ENCODE data around the gene PNMA8B. TPM values are rescaled to one million over a fixed set of nuclear protein-coding genes. Genes with fewer than 3 reads are reported as not detected.

The PNMA8B gene
- total RNA-seq, 5 donors from 2014 or later (not counting 1 experiment from before 2014, with no cell fraction given) = 0.20 to 1.1 (median 0.44) TPM

DNA sequence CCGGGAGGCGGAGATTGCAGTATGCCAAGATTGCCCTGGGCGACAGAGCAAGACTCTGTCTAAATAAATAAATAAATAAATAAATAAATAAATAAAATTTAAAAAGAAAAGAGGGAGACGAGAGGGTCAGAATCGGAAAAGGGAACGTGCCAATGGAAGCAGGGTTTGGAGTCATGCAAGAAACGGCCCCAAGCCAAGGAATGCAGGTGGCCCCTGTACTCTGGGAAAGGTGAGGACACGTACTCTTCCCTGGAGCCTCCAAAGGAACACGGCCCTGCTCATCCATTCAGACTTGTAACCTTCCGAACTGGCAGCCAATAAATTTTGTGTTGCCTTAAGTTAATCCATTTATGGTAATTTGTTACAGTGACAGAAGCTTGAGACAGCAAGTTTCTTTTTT is 47.1 kb downstream of the PNMA8B start:
- ChIA-PET POLR2A (no interaction called here), CTCF (interaction anchor here in 1 of 2 donors (0.6 to 1.0 kb wide), 3 partner anchors 12 to 294 kb away, joined by 3 to 4 read pairs (median 4); no protein-coding TSS in a partner anchor)
- WGBS (ENCODE audit: insufficient coverage) = 80% methylated on average over 5 of the region's 10 CpGs
- DNase-seq = no peak
- no peaks in the 10 kb centered on the region for H3K36me3 ChIP-seq (ENCODE audit: control insufficient read depth in 2 of 2, extremely low read depth in 1 of 2, insufficient read depth in 1 of 2, low read length in 1 of 2)
- Mint-ChIP-seq H3K4me1 (no peaks in the 10 kb centered on the region), H3K4me3 (no peak overlapping the region), H3K27ac (no peak overlapping the region), H3K9me3 (peaks cover 7 to 8% (median 8%) of the 10 kb centered on the region in 3 donors), H3K36me3 (peaks cover 3% of the 10 kb centered on the region), H3K27me3 (peaks cover 11 to 24% of the 10 kb centered on the region in 2 donors)
- no peak overlapping the region for H3K4me3 ChIP-seq (ENCODE audit: control insufficient read depth in 1 of 2, extremely low read depth in 1 of 2, low read length in 1 of 2)
- no peak for ATAC-seq (replicated peaks in 1 of 4)
- peaks cover 0 to 15% of the 10 kb centered on the region in 2 experiments for H3K27me3 ChIP-seq (replicated peaks in 1 of 2; ENCODE audit: control insufficient read depth in 2 of 2, extremely low read depth in 1 of 2, insufficient read depth in 2 of 2, low read length in 1 of 2)
- no peaks in the 10 kb centered on the region for H3K4me1 ChIP-seq (ENCODE audit: control insufficient read depth in 1 of 2, extremely low read depth in 1 of 2, insufficient read depth in 2 of 2, low read length in 2 of 2)
- no peaks in the 10 kb centered on the region for H3K9me3 ChIP-seq
- no peak overlapping the region for H3K27ac ChIP-seq (ENCODE audit: low read length)

- CTCF ChIA-PET = interaction anchor here in 1 of 2 donors (1.0 kb wide), 1 partner anchor 11 kb away, joined by 4 read pairs; no protein-coding TSS in a partner anchor
- Mint-ChIP-seq H3K36me3 (peaks cover 3% of the 10 kb centered on the region), H3K27me3 (peaks cover 11 to 20% of the 10 kb centered on the region in 2 donors), H3K4me3 (no peak overlapping the region), H3K9me3 (peaks cover 7 to 8% (median 8%) of the 10 kb centered on the region in 3 donors), H3K27ac (no peak overlapping the region), H3K4me1 (peaks cover 0 to 4% (median 0%) of the 10 kb centered on the region in 3 donors)
- Histone ChIP-seq H3K27me3 (replicated peaks in 1 of 2; ENCODE audit: control insufficient read depth in 2 of 2, extremely low read depth in 1 of 2, insufficient read depth in 2 of 2, low read length in 1 of 2) (peaks cover 0 to 15% of the 10 kb centered on the region in 2 experiments), H3K4me1 (ENCODE audit: control insufficient read depth in 1 of 2, extremely low read depth in 1 of 2, insufficient read depth in 2 of 2, low read length in 2 of 2) (no peaks in the 10 kb centered on the region), H3K36me3 (ENCODE audit: control insufficient read depth in 2 of 2, extremely low read depth in 1 of 2, insufficient read depth in 1 of 2, low read length in 1 of 2) (no peaks in the 10 kb centered on the region), H3K9me3 (no peaks in the 10 kb centered on the region), H3K4me3 (ENCODE audit: control insufficient read depth in 1 of 2, extremely low read depth in 1 of 2, low read length in 1 of 2) (no peak overlapping the region), H3K27ac (ENCODE audit: low read length) (no peak overlapping the region)
- no peak for ATAC-seq (replicated peaks in 1 of 4)
- 66% methylated on average over 3 of the region's 5 CpGs for WGBS (ENCODE audit: insufficient coverage)
- DNase-seq = no peak
- POLR2A ChIA-PET = no interaction called here
Measured at GRCh38 chr19:46447824-46448223, 47.8 kb downstream of the PNMA8B start.

- DNase-seq (no peak), ATAC-seq (replicated peaks in 1 of 4) (no peak)
- H3K27ac ChIP-seq (ENCODE audit: low read length) = no peak overlapping the region
- H3K9me3 ChIP-seq = no peaks in the 10 kb centered on the region
- no peak overlapping the region for H3K27ac Mint-ChIP-seq
- no peak overlapping the region for H3K4me3 Mint-ChIP-seq
- H3K27me3 ChIP-seq (replicated peaks in 1 of 2; ENCODE audit: control insufficient read depth in 2 of 2, extremely low read depth in 1 of 2, insufficient read depth in 2 of 2, low read length in 1 of 2) = peaks cover 0 to 15% of the 10 kb centered on the region in 2 experiments
- H3K9me3 Mint-ChIP-seq = peaks cover 7 to 8% (median 8%) of the 10 kb centered on the region in 3 donors
- H3K36me3 ChIP-seq (ENCODE audit: control insufficient read depth in 2 of 2, extremely low read depth in 1 of 2, insufficient read depth in 1 of 2, low read length in 1 of 2) = no peaks in the 10 kb centered on the region
- peaks cover 11 to 17% of the 10 kb centered on the region in 2 donors for H3K27me3 Mint-ChIP-seq
- H3K4me1 ChIP-seq (ENCODE audit: control insufficient read depth in 1 of 2, extremely low read depth in 1 of 2, insufficient read depth in 2 of 2, low read length in 2 of 2) = no peaks in the 10 kb centered on the region
- CTCF ChIA-PET = interaction anchor here in 1 of 2 donors (0.7 kb wide), 1 partner anchor 26 kb away, joined by 3 read pairs; no protein-coding TSS in a partner anchor
- peaks cover 0 to 4% (median 0%) of the 10 kb centered on the region in 3 donors for H3K4me1 Mint-ChIP-seq
- no peak overlapping the region for H3K4me3 ChIP-seq (ENCODE audit: control insufficient read depth in 1 of 2, extremely low read depth in 1 of 2, low read length in 1 of 2)
- no CpG with 5 or more reads among the region's 3 CpGs for WGBS (ENCODE audit: insufficient coverage)
- peaks cover 3% of the 10 kb centered on the region for H3K36me3 Mint-ChIP-seq
- POLR2A ChIA-PET = no interaction called here
Measured at GRCh38 chr19:46447006-46447405, 48.7 kb downstream of the PNMA8B start.

GRCh38 chr19:46446021-46446420 is 49.6 kb downstream of the PNMA8B start:
- Mint-ChIP-seq H3K27ac (no peak overlapping the region), H3K36me3 (peaks cover 3% of the 10 kb centered on the region), H3K4me3 (no peak overlapping the region), H3K9me3 (peaks cover 7 to 8% (median 8%) of the 10 kb centered on the region in 3 donors), H3K4me1 (peaks cover 0 to 4% (median 0%) of the 10 kb centered on the region in 3 donors), H3K27me3 (peaks cover 11% of the 10 kb centered on the region in 2 donors)
- no peak for DNase-seq
- ChIA-PET CTCF (no interaction called here), POLR2A (no interaction called here)
- no peaks in the 10 kb centered on the region for H3K4me1 ChIP-seq (ENCODE audit: control insufficient read depth in 1 of 2, extremely low read depth in 1 of 2, insufficient read depth in 2 of 2, low read length in 2 of 2)
- H3K9me3 ChIP-seq = no peaks in the 10 kb centered on the region
- H3K36me3 ChIP-seq (ENCODE audit: control insufficient read depth in 2 of 2, extremely low read depth in 1 of 2, insufficient read depth in 1 of 2, low read length in 1 of 2) = no peaks in the 10 kb centered on the region
- 68% methylated on average over 11 of the region's 15 CpGs for WGBS (ENCODE audit: insufficient coverage)
- H3K27me3 ChIP-seq (replicated peaks in 1 of 2; ENCODE audit: control insufficient read depth in 2 of 2, extremely low read depth in 1 of 2, insufficient read depth in 2 of 2, low read length in 1 of 2) = peaks cover 0 to 15% of the 10 kb centered on the region in 2 experiments
- H3K4me3 ChIP-seq (ENCODE audit: control insufficient read depth in 1 of 2, extremely low read depth in 1 of 2, low read length in 1 of 2) = no peak overlapping the region
- ATAC-seq (replicated peaks in 1 of 4) = no peak
- no peak overlapping the region for H3K27ac ChIP-seq (ENCODE audit: low read length)

- CTCF ChIA-PET = no interaction called here
Measured at GRCh38 chr19:46442808-46443450, 52.7 kb downstream of the PNMA8B start.

GRCh38 chr19:46441866-46442265 is 53.8 kb downstream of the PNMA8B start:
- H3K27ac ChIP-seq (ENCODE audit: low read length) = no peak overlapping the region
- H3K4me3 ChIP-seq (ENCODE audit: control insufficient read depth in 1 of 2, extremely low read depth in 1 of 2, low read length in 1 of 2) = no peak overlapping the region
- CTCF ChIA-PET = interaction anchor here in 1 of 2 donors (0.6 kb wide), 1 partner anchor 13 kb away, joined by 4 read pairs; no protein-coding TSS in a partner anchor
- WGBS (ENCODE audit: insufficient coverage) = no CpG with 5 or more reads among the region's 1 CpG
- no peak for DNase-seq
- no peaks in the 10 kb centered on the region for H3K36me3 ChIP-seq (ENCODE audit: control insufficient read depth in 2 of 2, extremely low read depth in 1 of 2, insufficient read depth in 1 of 2, low read length in 1 of 2)
- H3K9me3 ChIP-seq = no peaks in the 10 kb centered on the region
- Mint-ChIP-seq H3K4me1 (peaks cover 0 to 4% (median 0%) of the 10 kb centered on the region in 3 donors), H3K27me3 (peaks cover 5 to 10% of the 10 kb centered on the region in 2 donors), H3K4me3 (no peak overlapping the region), H3K27ac (no peak overlapping the region), H3K9me3 (no peaks in the 10 kb centered on the region), H3K36me3 (no peaks in the 10 kb centered on the region)
- POLR2A ChIA-PET = no interaction called here
- ATAC-seq (replicated peaks in 1 of 4) = no peak
- H3K27me3 ChIP-seq (replicated peaks in 1 of 2; ENCODE audit: control insufficient read depth in 2 of 2, extremely low read depth in 1 of 2, insufficient read depth in 2 of 2, low read length in 1 of 2) = peaks cover 0 to 6% of the 10 kb centered on the region in 2 experiments
- no peaks in the 10 kb centered on the region for H3K4me1 ChIP-seq (ENCODE audit: control insufficient read depth in 1 of 2, extremely low read depth in 1 of 2, insufficient read depth in 2 of 2, low read length in 2 of 2)

More at GRCh38 chr19:46442808-46443450, 52.7 kb downstream of the PNMA8B start:
- Histone ChIP-seq H3K27ac (ENCODE audit: low read length) (no peak overlapping the region), H3K4me1 (ENCODE audit: control insufficient read depth in 1 of 2, extremely low read depth in 1 of 2, insufficient read depth in 2 of 2, low read length in 2 of 2) (no peaks in the 10 kb centered on the region), H3K9me3 (no peaks in the 10 kb centered on the region), H3K27me3 (replicated peaks in 1 of 2; ENCODE audit: control insufficient read depth in 2 of 2, extremely low read depth in 1 of 2, insufficient read depth in 2 of 2, low read length in 1 of 2) (peaks cover 0 to 9% of the 10 kb centered on the region in 2 experiments), H3K36me3 (ENCODE audit: control insufficient read depth in 2 of 2, extremely low read depth in 1 of 2, insufficient read depth in 1 of 2, low read length in 1 of 2) (no peaks in the 10 kb centered on the region), H3K4me3 (ENCODE audit: control insufficient read depth in 1 of 2, extremely low read depth in 1 of 2, low read length in 1 of 2) (no peak overlapping the region)
- Mint-ChIP-seq H3K36me3 (no peaks in the 10 kb centered on the region), H3K4me1 (peaks cover 0 to 4% (median 0%) of the 10 kb centered on the region in 3 donors), H3K27ac (no peak overlapping the region), H3K9me3 (no peaks in the 10 kb centered on the region), H3K27me3 (peaks cover 8 to 11% of the 10 kb centered on the region in 2 donors), H3K4me3 (no peak overlapping the region)
- POLR2A ChIA-PET = no interaction called here
- no peak for DNase-seq
- ATAC-seq (replicated peaks in 1 of 4) = no peak
- WGBS (ENCODE audit: insufficient coverage) = 59% methylated on average over 5 of the region's 8 CpGs
